GM18951 (cell line): ENCODE results near the gene SCYL3.

Source experiments
- POLR2A ChIP-seq: IDR thresholded peaks from 4 replicates; pipeline ENCODE4 v1.6.1; 2011; ENCODE audit warnings: mild to moderate bottlenecking; ENCODE audit not compliant: insufficient read length, insufficient read depth; ENCODE audit errors: extremely low read depth
- in situ Hi-C: fragments of 300-500 bp; cut with MboI; formaldehyde crosslinking; loops from one replicate; pipeline ENCODE4 v1.12.0; 2022; ENCODE audit warnings: low sequenced_read_pairs, mixed read lengths, inconsistent platforms; ENCODE audit not compliant: unreplicated experiment

The SCYL3 gene

GRCh38 chr1:169915150-169915549 is 21.5 kb upstream of the SCYL3 start:
- in situ Hi-C loops, result no loop called here
- no peak for TF ChIP-seq POLR2A

DNA sequence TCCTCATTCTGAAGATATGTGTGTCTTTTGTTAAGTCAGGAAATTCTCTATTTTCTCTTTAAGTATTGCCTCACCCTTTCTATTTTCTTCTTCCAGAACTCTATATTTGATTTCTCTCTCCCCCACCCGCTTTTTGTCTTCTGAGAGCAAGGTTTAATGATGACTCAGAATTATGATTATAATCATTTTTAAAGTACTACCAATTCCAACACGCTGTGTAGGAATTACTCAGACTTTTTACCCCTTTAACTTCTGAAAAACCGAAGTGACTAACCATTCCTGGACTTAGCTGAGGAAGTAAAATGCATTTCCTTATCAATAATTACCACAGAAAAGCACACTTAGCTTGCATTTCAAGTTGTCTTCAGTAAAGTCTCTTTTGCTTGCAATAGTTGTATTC is 20.8 kb upstream of the SCYL3 start:
- in situ Hi-C loops, result no loop called here
- no peak for TF ChIP-seq POLR2A

- in situ Hi-C loops, result no loop called here
- TF ChIP-seq POLR2A, result no peak
These were observed 15.8 kb upstream of the SCYL3 start for GRCh38 chr1:169909499-169909898.

DNA sequence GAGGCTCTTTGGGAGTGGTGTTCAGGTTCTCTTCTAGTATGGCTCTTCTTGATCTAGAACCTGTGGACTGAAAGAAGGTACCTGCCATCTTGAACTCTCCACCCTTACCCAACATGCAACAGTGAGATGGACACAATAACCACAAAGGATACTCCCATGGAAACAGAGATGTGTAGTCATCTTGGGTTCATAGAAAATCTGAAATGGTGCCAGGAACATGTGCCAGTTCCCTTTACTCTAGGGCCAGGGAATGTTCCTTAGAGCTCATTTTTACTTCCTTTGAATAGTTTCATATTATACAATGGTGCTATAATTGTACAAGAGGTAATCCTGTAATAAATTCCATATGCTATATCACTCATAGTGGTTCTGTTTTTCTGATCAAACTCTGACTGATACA is 13.2 kb upstream of the SCYL3 start:
- in situ Hi-C loops, result no loop called here
- no peak for TF ChIP-seq POLR2A

- TF ChIP-seq POLR2A, result no peak
- in situ Hi-C loops, result no loop called here
These were observed 11.1 kb upstream of the SCYL3 start for GRCh38 chr1:169904834-169905233.

- TF ChIP-seq POLR2A, result no peak
- in situ Hi-C loops, result no loop called here
These were observed 9.1 kb upstream of the SCYL3 start for GRCh38 chr1:169902751-169903150.

- in situ Hi-C loops, result no loop called here
- no peak for TF ChIP-seq POLR2A
These were observed 7.4 kb upstream of the SCYL3 start for GRCh38 chr1:169901115-169901514.

DNA sequence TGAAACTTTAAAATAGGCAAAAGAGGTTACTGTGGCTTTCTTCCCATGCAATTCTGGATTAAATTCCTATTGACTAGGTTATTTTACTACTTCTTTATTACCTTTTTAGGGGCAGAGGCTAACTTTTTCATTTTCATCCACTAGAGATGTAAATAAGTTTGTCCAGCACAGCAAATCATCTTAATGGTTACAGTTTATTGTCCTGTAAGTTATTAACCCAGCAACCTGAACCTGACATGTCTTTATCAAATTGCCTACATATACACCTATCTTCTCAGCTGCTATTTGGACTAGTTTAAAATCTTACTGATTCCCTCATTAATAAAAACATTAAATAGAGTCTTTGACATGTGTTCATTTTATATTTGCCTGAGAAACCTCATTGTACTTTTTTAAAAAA is 6.9 kb upstream of the SCYL3 start:
- in situ Hi-C loops, result no loop called here
- no peak for TF ChIP-seq POLR2A

- TF ChIP-seq POLR2A, result no peak
- in situ Hi-C loops, result no loop called here
These were observed 6.0 kb upstream of the SCYL3 start for GRCh38 chr1:169899519-169900217.

DNA sequence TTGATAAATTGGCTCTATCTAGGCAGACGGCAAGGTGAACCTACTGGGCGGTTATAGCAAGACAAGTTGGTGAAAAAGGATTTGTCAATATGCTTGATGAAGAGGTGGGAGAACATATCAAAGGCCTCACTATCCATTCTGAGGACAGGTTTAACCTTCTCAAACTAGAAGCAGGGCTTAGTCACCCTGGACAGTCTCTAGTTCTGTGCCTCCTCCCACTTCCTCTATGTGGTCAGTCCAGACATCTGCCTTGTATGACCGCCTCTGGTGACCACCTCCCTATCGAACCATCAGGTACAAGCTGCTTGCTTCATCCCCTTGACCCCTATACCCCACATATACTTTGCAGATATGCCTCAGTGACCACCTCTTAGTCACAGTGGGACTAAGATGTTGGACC is 2.3 kb upstream of the SCYL3 start:
- no peak for TF ChIP-seq POLR2A
- in situ Hi-C loops, result no loop called here

DNA sequence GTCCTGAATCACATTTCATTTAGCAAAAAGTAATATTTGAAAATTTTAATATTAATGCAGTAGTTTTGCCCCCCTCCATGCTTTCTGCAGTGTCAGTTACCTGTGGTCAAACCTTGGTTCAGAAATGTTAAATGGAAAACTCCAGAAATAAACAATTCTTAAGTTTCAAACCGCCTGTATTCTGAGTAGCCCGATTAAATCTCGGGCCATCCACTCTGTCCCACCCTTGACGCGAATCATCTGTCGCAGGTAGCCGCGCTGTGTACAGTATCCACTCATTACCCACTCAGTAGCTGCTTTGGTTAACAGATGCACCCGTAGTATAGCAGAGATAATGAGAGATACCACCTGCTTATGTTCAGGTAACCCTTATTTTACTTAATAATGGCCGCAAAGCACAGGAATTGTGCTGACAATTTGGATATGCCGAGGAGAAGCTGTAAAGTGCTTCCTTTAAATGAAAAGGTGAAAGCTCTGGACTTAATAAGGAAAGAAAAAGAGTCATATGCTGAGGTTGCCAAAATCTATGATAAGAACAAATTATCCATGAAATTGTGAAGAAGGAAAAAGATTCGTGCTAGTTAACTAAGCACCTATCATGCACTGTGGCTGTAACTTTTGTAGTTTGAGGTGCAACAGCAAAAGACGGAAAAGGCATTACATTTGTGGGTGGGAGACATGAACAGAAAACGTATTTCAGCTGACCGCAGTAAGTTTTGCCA is 889 bp upstream of the SCYL3 start:
- TF ChIP-seq POLR2A, result no peak
- in situ Hi-C loops, result no loop called here

DNA sequence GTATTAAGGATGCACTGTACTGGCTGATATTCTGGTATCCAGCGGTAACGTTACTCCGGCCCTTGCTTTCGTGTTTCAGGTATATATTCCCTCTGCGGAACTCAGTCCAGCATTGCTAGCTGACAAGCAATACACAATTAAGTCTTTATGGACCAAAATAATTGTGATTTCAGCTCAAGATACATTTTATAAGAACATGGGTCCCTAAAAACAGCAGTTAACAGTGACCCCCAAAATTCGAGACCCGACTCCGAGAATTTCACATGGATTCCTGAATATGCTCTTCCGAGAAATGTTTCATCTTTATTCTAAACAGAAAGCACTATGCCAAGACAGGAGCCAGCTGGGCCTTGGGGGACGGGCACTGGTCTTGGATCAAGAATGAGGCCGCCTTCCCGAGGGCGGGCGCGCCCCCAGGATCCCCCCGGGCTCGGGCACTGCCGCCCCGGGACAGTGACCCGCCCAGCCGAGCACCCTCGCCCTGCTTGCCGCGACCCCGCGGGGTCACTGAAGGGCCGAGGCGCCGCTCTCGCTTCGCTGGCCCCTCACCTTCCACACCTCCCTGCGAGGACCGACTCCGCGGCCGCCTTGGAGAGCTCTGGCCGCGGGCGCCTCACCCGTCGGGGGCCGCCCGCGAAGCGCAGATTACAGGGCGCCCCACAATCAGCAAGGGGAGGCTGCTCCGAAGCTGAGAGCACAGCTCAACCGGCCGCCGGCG is 610 bp downstream of the SCYL3 start:
- no peak for TF ChIP-seq POLR2A
- in situ Hi-C loops, result no loop called here

DNA sequence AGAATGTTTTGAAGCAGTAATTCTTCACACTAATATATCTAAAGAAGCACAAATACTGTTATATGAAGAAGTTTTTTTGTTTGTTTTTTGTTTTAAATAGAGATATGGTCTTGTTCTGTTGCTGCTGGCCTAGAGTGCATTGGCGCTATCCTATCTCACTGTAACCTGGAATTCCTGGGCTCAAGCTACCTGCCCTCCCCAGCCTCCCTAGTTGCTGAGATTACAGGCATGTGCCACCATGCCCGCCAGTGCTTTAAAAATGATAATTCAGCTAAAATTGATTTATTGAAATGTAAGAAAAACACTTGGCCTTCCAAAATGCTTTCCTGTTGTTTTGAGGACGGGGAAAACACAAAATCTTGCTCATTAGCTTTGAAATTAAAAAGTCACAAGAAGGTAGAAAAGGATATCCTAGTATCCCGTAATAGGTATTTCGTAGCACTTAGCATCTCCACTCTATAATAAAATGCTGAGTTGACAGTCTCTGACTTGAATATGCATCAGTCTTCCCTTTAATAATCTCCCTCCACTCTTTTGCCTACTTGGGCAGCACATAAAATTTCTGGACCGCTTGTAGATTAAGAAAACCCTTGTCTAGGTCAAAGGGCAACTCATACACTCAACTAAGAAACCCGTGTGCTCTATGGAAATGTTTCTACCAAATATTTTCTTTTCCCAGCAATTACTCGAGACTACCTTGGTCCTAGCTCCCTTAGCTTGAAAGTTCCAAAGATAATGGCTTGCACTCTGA is 1.3 kb downstream of the SCYL3 start:
- TF ChIP-seq POLR2A, result no peak
- in situ Hi-C loops, result no loop called here
